BLaER1 treated with 17β-estradiol and CSF1 and Interleukin-3, amounts not matched to agents 10 nM and 100 nM (cell line): Measurements from ENCODE around the gene AIDA.
A peak's percentile ranks its signal among the peaks of the same experiment; 100 is the strongest.

Experiments
- H3K27ac ChIP-seq, 11 experiments: shearing (Covaris generic); formaldehyde crosslinking; 2 replicates each; pipeline ENCODE4 v1.8.1; 2022
- H3K27me3 ChIP-seq, 11 experiments: shearing (Covaris generic); formaldehyde crosslinking; 2 replicates each; pipeline ENCODE4 v1.8.1; 2022
- H3K36me3 ChIP-seq, 11 experiments: shearing (Covaris generic); formaldehyde crosslinking; 2 replicates each; pipeline ENCODE4 v1.8.1; 2022
- H3K4me1 ChIP-seq, 10 experiments: shearing (Covaris generic); formaldehyde crosslinking; 2 replicates each; pipeline ENCODE4 v1.8.1; 2022
- H3K4me2 ChIP-seq, 11 experiments: shearing (Covaris generic); formaldehyde crosslinking; 2 replicates each; pipeline ENCODE4 v1.8.1; 2022
- H3K4me3 ChIP-seq, 10 experiments: shearing (Covaris generic); formaldehyde crosslinking; 2 replicates each; pipeline ENCODE4 v1.8.1; 2022
- H3K9ac ChIP-seq, 11 experiments: shearing (Covaris generic); formaldehyde crosslinking; 2 replicates each; pipeline ENCODE4 v1.8.1; 2022
- H3K9me3 ChIP-seq, 11 experiments: shearing (Covaris generic); formaldehyde crosslinking; replicated peaks in 1 of 11; 2 replicates each; pipeline ENCODE4 v1.8.1; 2022
- H4K20me1 ChIP-seq, 11 experiments: shearing (Covaris generic); formaldehyde crosslinking; 2 replicates each; pipeline ENCODE4 v1.8.1; 2022
- Cebpa-rat ChIP-seq, 11 experiments: shearing (Covaris generic); IDR thresholded peaks; 2 replicates each; pipeline ENCODE4 v1.8.1; 2022

AIDA gene

DNA sequence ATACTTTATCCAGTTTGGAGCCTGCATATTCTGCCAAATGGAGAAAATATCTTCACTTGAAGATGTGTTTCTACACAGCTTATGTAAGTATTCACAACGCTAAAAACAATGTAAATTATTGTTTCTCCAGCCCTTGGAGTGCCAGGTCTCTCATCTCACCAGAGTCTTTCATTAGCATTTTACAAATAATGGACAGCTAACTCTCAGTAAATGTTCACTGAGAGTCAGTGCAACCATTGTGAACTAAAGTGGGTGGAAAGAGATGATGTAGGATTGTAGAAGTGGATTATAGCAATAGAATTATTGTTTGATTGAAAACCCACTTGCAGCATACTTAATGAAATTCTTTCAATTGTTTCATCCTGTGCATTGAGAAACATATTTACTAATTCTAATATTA lies 16.5 kb upstream of the AIDA start:
- no peak for TF ChIP-seq Cebpa-rat (IDR thresholded peaks at IDR 0.05)
- Histone ChIP-seq H3K36me3 (peaks cover 82 to 93% (median 88%) of the 10 kb centered on the region in 11 experiments), H4K20me1 (peaks cover 0 to 100% (median 0%) of the 10 kb centered on the region in 11 experiments; a peak in 7 of 22 replicates), H3K4me1 (peaks cover 24 to 42% (median 33%) of the 10 kb centered on the region in 10 experiments), H3K4me3 (no peak overlapping the region), H3K27me3 (peaks cover 0 to 16% (median 0%) of the 10 kb centered on the region in 11 experiments; a peak in 2 of 22 replicates), H3K27ac (no peak overlapping the region), H3K9me3 (no peaks in the 10 kb centered on the region), H3K4me2 (no peak overlapping the region), H3K9ac (no peak overlapping the region)

DNA sequence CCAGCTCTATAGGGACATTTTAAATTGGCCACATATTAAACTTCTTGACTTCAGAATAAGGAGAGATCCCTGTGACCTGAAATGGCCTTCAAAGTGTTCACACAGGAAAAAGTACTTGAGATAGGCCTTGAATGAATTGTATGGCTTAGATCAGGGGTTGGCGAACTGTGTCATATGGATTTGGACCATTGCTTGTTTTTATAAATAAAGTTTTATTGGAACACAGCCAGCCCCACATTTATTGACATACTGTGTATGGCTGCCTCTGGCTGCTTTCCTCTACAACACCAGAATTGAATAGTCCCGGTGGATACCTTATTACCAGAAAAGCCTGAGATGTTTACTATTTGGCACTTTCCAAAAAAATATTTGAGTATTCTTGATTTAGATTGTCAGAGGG lies 4.1 kb upstream of the AIDA start:
- Histone ChIP-seq H4K20me1 (peaks cover 0 to 61% (median 0%) of the 10 kb centered on the region in 11 experiments; a peak in 6 of 22 replicates), H3K36me3 (peaks cover 50 to 70% (median 61%) of the 10 kb centered on the region in 11 experiments), H3K9ac (no peak overlapping the region), H3K9me3 (no peaks in the 10 kb centered on the region), H3K27me3 (no peaks in the 10 kb centered on the region), H3K4me3 (no peak overlapping the region), H3K4me1 (peaks cover 8 to 12% (median 10%) of the 10 kb centered on the region in 10 experiments; a peak in 15 of 20 replicates), H3K4me2 (no peak overlapping the region), H3K27ac (no peak overlapping the region)
- TF ChIP-seq Cebpa-rat (IDR thresholded peaks at IDR 0.05): no peak

DNA sequence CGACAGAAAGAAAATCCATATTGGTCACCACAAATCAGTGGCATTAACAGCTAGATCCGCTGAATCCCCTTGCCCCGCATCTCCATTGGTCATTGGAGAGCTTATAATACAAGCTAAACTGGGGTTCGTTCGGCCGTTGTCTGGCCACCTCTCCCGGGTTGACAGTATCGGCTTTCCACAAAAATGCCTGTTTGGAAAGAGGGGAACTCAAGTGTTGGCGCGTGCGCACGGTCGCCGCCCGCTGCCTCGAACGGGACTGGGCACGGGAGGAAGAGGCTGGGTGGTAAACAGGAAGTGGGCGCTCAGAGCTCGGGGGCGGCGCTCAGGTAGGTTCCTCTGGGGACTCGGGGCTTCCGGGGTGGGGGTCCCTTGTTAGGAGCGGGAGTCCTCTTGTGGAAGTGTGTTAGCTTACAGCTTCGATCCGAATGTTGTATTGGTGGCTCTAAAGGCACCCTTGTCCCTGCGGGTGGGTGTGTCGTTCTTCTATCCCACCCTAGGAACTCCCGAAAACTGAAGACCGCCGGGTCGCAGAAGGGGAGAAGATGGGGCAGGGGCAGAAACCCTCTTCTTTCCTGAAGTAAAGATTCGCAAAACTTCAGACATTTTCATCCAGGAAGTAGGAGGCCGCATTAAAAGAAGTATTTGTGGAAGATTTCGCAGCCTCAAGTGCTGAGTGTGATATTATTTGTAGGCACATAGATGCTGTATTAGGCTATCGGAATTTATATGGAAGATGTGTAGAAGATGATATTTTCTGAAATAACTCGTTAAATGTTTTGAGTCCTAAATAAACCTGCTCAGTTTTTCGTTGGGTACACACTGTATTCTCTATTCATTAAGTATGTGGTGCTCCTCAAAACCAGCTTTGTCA lies 1.0 kb upstream of the AIDA start:
- no peak for TF ChIP-seq Cebpa-rat (IDR thresholded peaks at IDR 0.05)
- Histone ChIP-seq H3K4me2 (peak overlapping the region; percentile 61 to 90 (median 77)), H3K4me3 (peak overlapping the region; percentile 80 to 98 (median 89)), H4K20me1 (peaks cover 0 to 45% (median 3%) of the 10 kb centered on the region in 11 experiments; a peak in 9 of 22 replicates), H3K36me3 (peaks cover 21 to 47% (median 38%) of the 10 kb centered on the region in 11 experiments), H3K9me3 (no peaks in the 10 kb centered on the region), H3K9ac (peak overlapping the region; percentile 92 to 99 (median 99)), H3K27me3 (no peaks in the 10 kb centered on the region), H3K4me1 (peaks cover 15 to 33% (median 26%) of the 10 kb centered on the region in 10 experiments), H3K27ac (peak overlapping the region; percentile 96 to 100 (median 99))

DNA sequence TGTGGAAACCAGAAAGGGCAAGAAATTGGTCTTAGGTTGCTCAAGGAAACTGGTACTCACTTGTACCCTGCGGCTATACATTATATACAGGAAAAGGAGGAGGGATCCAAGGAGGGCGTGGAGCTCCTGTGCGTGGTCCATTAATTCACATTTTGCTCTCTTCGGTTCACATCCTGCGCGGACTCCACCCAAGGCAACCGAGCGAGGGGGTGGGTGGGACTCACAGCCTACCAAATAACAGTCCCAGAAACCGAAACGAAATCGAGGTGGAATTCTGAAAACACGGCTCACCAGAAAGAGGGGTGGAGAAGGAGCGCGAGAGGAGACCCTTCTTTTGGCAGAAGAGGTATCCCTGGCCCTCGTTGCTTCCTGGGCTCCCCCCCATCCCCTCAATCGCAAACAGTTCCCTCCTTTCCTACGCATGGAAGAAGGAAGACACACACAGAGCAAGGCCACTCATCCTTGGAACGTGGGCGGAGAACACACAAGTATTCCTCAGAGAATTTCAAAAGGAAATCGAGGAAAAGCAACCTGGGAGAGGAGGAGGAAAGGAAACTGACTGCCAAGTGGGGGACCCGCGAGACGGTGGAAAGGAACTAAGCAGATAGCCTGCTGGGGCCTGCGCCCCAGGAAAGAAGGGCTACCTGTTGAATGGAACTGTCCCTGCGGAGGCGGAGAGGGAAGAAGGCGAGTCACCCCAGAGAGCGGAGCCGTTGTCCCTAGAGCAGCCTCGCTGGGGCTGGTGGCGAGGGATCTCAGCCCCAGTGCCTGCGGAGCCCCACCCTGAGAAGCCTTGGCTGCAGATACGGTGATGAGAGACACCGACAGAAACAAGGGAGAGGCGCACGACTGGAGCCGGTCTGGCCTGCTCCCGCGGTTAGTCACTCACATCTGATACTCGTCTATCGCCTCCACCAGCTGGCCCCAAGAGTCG lies 705 bp downstream of the AIDA start:
- Histone ChIP-seq H3K4me3 (peak overlapping the region; percentile 80 to 98 (median 89)), H3K9me3 (peaks cover 0 to 8% (median 2%) of the 10 kb centered on the region in 11 experiments; a peak in 7 of 22 replicates), H4K20me1 (peaks cover 0 to 38% (median 3%) of the 10 kb centered on the region in 11 experiments; a peak in 6 of 22 replicates), H3K9ac (peak overlapping the region; percentile 84 to 99 (median 99)), H3K27ac (peak overlapping the region; percentile 9 to 100 (median 97); a peak in 21 of 22 replicates), H3K4me2 (peak overlapping the region; percentile 79 to 90 (median 87)), H3K36me3 (peaks cover 16 to 41% (median 34%) of the 10 kb centered on the region in 11 experiments), H3K27me3 (no peaks in the 10 kb centered on the region), H3K4me1 (peaks cover 15 to 33% (median 26%) of the 10 kb centered on the region in 10 experiments)
- no peak for TF ChIP-seq Cebpa-rat (IDR thresholded peaks at IDR 0.05)

DNA sequence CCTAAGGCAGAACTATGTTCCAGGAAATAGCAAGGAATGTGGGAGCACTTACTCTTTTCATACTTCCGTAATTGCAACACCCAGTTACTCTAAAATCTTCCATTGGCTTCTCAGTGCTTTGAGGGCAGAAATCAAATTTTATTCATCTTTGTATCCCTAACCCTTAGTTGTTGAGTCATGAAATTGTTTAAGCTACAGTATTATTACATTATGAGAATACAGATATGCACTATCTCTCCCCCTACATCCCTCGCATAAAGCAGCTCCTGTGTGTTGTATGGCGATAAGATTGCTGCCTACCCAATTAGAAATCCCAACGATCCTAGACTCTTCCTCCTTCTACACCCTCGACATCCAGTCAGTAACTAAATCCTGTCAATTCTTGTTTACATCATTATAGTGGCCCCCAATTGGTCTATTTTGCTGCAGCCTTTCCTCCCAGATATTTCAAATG lies 2.6 kb downstream of the AIDA start:
- H3K36me3 ChIP-seq: peaks cover 9 to 40% (median 30%) of the 10 kb centered on the region in 11 experiments; a peak in 20 of 22 replicates
- peaks cover 0 to 37% (median 2%) of the 10 kb centered on the region in 11 experiments; a peak in 7 of 22 replicates for H4K20me1 ChIP-seq
- no peak overlapping the region for H3K9ac ChIP-seq
- H3K4me1 ChIP-seq: peaks cover 15 to 30% (median 24%) of the 10 kb centered on the region in 10 experiments
- peak overlapping the region in 10 of 11 experiments; percentile 79 to 90 (median 86); a peak in 15 of 22 replicates for H3K4me2 ChIP-seq
- H3K9me3 ChIP-seq: peaks cover 11 to 25% (median 19%) of the 10 kb centered on the region in 11 experiments
- no peaks in the 10 kb centered on the region for H3K27me3 ChIP-seq
- H3K4me3 ChIP-seq: no peak overlapping the region
- H3K27ac ChIP-seq: no peak overlapping the region
- no peak for TF ChIP-seq Cebpa-rat (IDR thresholded peaks at IDR 0.05)

DNA sequence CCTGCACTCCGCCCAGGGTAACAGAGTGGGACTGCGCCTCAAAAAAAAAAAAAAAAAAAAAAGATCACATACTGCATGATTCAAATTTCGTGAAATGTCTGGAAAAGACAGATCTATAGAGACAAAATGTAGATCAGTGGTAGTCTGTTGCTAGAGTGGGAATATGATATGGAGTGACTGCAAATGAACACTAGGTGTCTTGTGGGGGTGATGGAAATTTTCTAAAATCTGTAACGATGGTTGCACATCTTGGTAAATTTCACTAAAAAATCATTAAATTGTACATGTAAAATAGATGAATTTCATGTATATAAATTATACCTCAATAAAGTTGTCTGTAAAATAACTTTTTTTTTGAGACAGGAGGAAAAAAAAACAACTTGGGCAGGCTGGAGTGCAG lies 5.5 kb downstream of the AIDA start:
- no peak overlapping the region for H3K9ac ChIP-seq
- no peak overlapping the region for H3K27ac ChIP-seq
- peaks cover 0 to 42% (median 0%) of the 10 kb centered on the region in 11 experiments; a peak in 7 of 22 replicates for H4K20me1 ChIP-seq
- no peak overlapping the region for H3K4me3 ChIP-seq
- no peak overlapping the region for H3K4me2 ChIP-seq
- H3K4me1 ChIP-seq: peaks cover 7 to 22% (median 17%) of the 10 kb centered on the region in 10 experiments
- no peak for TF ChIP-seq Cebpa-rat (IDR thresholded peaks at IDR 0.05)
- peaks cover 32 to 67% (median 54%) of the 10 kb centered on the region in 11 experiments for H3K36me3 ChIP-seq
- peaks cover 16 to 34% (median 27%) of the 10 kb centered on the region in 11 experiments for H3K9me3 ChIP-seq
- H3K27me3 ChIP-seq: no peaks in the 10 kb centered on the region

DNA sequence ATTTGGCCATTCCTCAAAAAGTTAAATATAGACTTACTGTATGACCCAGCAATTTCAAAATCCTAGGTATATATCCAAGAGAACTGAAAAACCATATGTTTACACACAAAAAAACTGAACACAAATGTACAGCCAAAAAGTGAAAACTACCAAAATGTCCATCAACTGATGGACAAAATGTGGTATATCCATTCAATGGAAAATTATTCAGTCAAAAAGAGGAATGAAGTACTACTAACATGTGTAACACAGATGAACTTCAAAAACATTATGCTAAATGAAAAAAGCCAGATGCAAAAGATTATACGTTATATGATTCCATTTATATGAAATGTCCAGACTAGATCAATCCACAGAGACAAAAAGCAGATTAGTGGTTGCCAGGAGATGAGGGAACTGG lies 8.0 kb downstream of the AIDA start:
- Histone ChIP-seq H4K20me1 (peaks cover 0 to 29% (median 0%) of the 10 kb centered on the region in 11 experiments; a peak in 5 of 22 replicates), H3K9me3 (peaks cover 16 to 44% (median 28%) of the 10 kb centered on the region in 11 experiments), H3K9ac (no peak overlapping the region), H3K4me3 (no peak overlapping the region), H3K4me1 (peaks cover 0 to 6% (median under 1%) of the 10 kb centered on the region in 10 experiments; a peak in 7 of 20 replicates), H3K27me3 (no peaks in the 10 kb centered on the region), H3K27ac (no peak overlapping the region), H3K36me3 (peaks cover 51 to 87% (median 78%) of the 10 kb centered on the region in 11 experiments), H3K4me2 (no peak overlapping the region)
- no peak for TF ChIP-seq Cebpa-rat (IDR thresholded peaks at IDR 0.05)

DNA sequence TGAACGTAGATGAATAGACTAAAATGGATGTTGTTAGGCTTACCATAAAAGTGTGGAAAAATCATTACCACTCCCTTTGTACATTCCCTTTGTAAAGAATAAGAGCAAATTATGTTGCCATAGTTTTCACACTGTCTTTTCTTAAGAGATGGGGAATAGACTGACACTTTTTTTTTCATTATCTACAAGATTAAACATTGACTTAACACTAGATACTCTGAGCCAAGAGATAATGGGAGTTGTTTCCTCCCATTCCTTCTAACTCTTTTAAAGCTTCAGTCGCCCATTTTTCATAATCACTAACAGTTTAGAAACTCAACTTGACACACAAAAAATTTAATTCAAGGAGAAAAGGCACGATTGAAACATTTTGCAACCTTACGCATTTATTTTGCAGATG lies 10.1 kb downstream of the AIDA start:
- Histone ChIP-seq H3K4me1 (no peaks in the 10 kb centered on the region), H3K27me3 (no peaks in the 10 kb centered on the region), H3K4me2 (no peak overlapping the region), H3K9me3 (peaks cover 16 to 42% (median 28%) of the 10 kb centered on the region in 11 experiments), H3K9ac (no peak overlapping the region), H3K4me3 (no peak overlapping the region), H3K36me3 (peaks cover 59 to 95% (median 81%) of the 10 kb centered on the region in 11 experiments), H4K20me1 (peaks cover 0 to 29% (median 0%) of the 10 kb centered on the region in 11 experiments; a peak in 5 of 22 replicates), H3K27ac (no peak overlapping the region)
- TF ChIP-seq Cebpa-rat (IDR thresholded peaks at IDR 0.05): no peak
